ENCODE measurements around the gene HFM1. TPM values are rescaled to one million over a fixed set of nuclear protein-coding genes. Genes with fewer than 3 reads are reported as not detected.

Gene HFM1, protein sequence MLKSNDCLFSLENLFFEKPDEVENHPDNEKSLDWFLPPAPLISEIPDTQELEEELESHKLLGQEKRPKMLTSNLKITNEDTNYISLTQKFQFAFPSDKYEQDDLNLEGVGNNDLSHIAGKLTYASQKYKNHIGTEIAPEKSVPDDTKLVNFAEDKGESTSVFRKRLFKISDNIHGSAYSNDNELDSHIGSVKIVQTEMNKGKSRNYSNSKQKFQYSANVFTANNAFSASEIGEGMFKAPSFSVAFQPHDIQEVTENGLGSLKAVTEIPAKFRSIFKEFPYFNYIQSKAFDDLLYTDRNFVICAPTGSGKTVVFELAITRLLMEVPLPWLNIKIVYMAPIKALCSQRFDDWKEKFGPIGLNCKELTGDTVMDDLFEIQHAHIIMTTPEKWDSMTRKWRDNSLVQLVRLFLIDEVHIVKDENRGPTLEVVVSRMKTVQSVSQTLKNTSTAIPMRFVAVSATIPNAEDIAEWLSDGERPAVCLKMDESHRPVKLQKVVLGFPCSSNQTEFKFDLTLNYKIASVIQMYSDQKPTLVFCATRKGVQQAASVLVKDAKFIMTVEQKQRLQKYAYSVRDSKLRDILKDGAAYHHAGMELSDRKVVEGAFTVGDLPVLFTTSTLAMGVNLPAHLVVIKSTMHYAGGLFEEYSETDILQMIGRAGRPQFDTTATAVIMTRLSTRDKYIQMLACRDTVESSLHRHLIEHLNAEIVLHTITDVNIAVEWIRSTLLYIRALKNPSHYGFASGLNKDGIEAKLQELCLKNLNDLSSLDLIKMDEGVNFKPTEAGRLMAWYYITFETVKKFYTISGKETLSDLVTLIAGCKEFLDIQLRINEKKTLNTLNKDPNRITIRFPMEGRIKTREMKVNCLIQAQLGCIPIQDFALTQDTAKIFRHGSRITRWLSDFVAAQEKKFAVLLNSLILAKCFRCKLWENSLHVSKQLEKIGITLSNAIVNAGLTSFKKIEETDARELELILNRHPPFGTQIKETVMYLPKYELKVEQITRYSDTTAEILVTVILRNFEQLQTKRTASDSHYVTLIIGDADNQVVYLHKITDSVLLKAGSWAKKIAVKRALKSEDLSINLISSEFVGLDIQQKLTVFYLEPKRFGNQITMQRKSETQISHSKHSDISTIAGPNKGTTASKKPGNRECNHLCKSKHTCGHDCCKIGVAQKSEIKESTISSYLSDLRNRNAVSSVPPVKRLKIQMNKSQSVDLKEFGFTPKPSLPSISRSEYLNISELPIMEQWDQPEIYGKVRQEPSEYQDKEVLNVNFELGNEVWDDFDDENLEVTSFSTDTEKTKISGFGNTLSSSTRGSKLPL (N-terminal part only)
- total RNA-seq (2011; cell fraction: chromatin; rRNA removed; ENCODE audit: low replicate concordance): 3.4 and 26.2 TPM in 2 replicates
- total RNA-seq (2011; cell fraction: nucleolus; rRNA removed): 1.5 and 2.5 TPM in 2 replicates
- 3.2 and 4.4 TPM in 2 replicates for total RNA-seq (2011; cell fraction: nucleoplasm; rRNA removed)
- 3.0 and 5.8 TPM in 2 replicates for total RNA-seq (2014; rRNA removed)
- total RNA-seq (2014; rRNA removed; fragmentation: Illumina TruSeq; extraction: Trizol): 6.4 and 6.8 TPM in 2 replicates
- total RNA-seq (2015; rRNA removed; fragmentation: Illumina TruSeq; extraction: Trizol): 4.5 and 5.9 TPM in 2 replicates
- 2.9 and 3.3 TPM in 2 replicates for total RNA-seq (2021)
- polyA plus RNA-seq (2011; rRNA removed): 2.4 and 3.7 TPM in 2 replicates
- 0.06 and 0.28 TPM in 2 replicates for polyA plus RNA-seq (2011; cell fraction: cytosol; rRNA removed)
- 2.7 and 6.8 TPM in 2 replicates for polyA plus RNA-seq (2011; cell fraction: nucleus; rRNA removed)
- 1.5 and 3.1 TPM in 2 replicates for polyA plus RNA-seq (2012)
- 4.1 and 5.9 TPM in 2 replicates for polyA plus RNA-seq (2014; fragmentation: Illumina TruSeq; extraction: Trizol)
- polyA plus RNA-seq (2014; fragmentation: Nextera tagmentation; extraction: Ambion mirVana): 1 to 10 TPM; 1.5 to 2.3 TPM
- 2.8 TPM in 2 replicates for polyA plus RNA-seq (2014; rRNA removed)
- 5.1 and 6.4 TPM in 2 replicates for polyA minus RNA-seq (2011; rRNA and poly(A)+ RNA removed)
- polyA minus RNA-seq (2011; cell fraction: cytosol; rRNA and poly(A)+ RNA removed): 0.46 and 2.1 TPM in 2 replicates
- polyA minus RNA-seq (2011; cell fraction: nucleus; rRNA and poly(A)+ RNA removed): 5.3 and 14.4 TPM in 2 replicates
- percentile 56 among the genes with signal in this experiment for Bru-seq, nascent RNA
- BruChase-seq, experiment 1, labeled RNA remaining after a 2-hour chase: percentile 67 among the genes with signal in this experiment
- BruChase-seq, experiment 2, labeled RNA remaining after a 6-hour chase: percentile 62 among the genes with signal in this experiment
- long read RNA-seq, experiment 1, partial matches to known transcripts: 0 of 6 reads
- long read RNA-seq, experiment 1, other reads (novel, unspliced or antisense): 6 of 6 reads
- long read RNA-seq, experiment 2, partial matches to known transcripts: 1 of 1 reads
- long read RNA-seq, experiment 2, other reads (novel, unspliced or antisense): 0 of 1 reads
- long read RNA-seq, experiment 3, partial matches to known transcripts: 0 of 2 reads
- long read RNA-seq, experiment 3, other reads (novel, unspliced or antisense): 2 of 2 reads

GRCh38 chr1:91404151-91405012, at the start of gene HFM1:
Gene HFM1 (minus strand): TSS chr1:91404837. CDS start chr1:91401082, 3,755 bp downstream.
- WGBS (ENCODE audit: insufficient coverage, low coverage, missing lambda C conversion rate): under 1% methylated on average over 34 of the region's 69 CpGs
- no peaks in the 10 kb centered on the region for H3K9me1 ChIP-seq (ENCODE audit: control insufficient read depth, insufficient read depth, low read length)
- FAIRE-seq (peak; percentile 85), ATAC-seq (peak; percentile 98), DNase-seq (ENCODE audit: extremely low read depth in 1 of 4, low spot score in 3 of 4) (peak; percentile 85 to 95 (median 89))
- in situ Hi-C loops (cut with MboI): no loop called here
- H3K27ac ChIP-seq (ENCODE audit: extremely low read depth, low read depth, low read length): peak within 1 kb of the TSS; percentile 84
- no peaks in the 10 kb centered on the region for H3K36me3 ChIP-seq (ENCODE audit: control insufficient read depth, insufficient read depth, low read length)
- H3K9ac ChIP-seq (ENCODE audit: insufficient read depth in 1 of 2, low read depth in 2 of 2, low read length in 2 of 2): peak within 1 kb of the TSS; percentile 77 to 92
- ChIA-PET CTCF (ENCODE audit: low intra/inter-chr PET ratio) (interaction anchor here (0.6 to 4.2 kb wide), 3 partner anchors 58 to 126 kb away, joined by 3 to 32 read pairs (median 3); no protein-coding TSS in a partner anchor), POLR2A (interaction anchor here (0.6 to 1.2 kb wide), 8 partner anchors 13 to 1664 kb away, joined by 3 to 5 read pairs (median 3); no protein-coding TSS in a partner anchor)
- peaks cover 6 to 10% of the 10 kb centered on the region in 2 experiments; a peak in 3 of 5 replicates for H3K4me1 ChIP-seq (replicated peaks in 1 of 2; ENCODE audit: control insufficient read depth in 2 of 2, insufficient read depth in 2 of 2, low read length in 2 of 2)
- intact Hi-C loops (cut with micrococcal nuclease): loop anchor here (1.0 to 10.0 kb wide), 3 partner anchors 97 to 890 kb away; partner anchors contain the start of genes GLMN and RPAP2
- H4K20me1 ChIP-seq (replicated peaks; ENCODE audit: control insufficient read depth, insufficient read depth, low read length): no peaks in the 10 kb centered on the region
- no peaks in the 10 kb centered on the region for H3K79me2 ChIP-seq (ENCODE audit: control insufficient read depth, insufficient read depth, low read length)
- H2AFZ ChIP-seq (ENCODE audit: low read depth, low read length): peak within 1 kb of the TSS; percentile 98
- H3K27me3 ChIP-seq (ENCODE audit: control insufficient read depth in 2 of 2, insufficient read depth in 2 of 2, low read length in 2 of 2): no peaks in the 10 kb centered on the region
- H3K9me3 ChIP-seq (replicated peaks; ENCODE audit: control insufficient read depth, insufficient read depth, low read depth, low read length): no peaks in the 10 kb centered on the region
- H3K4me3 ChIP-seq: peak within 1 kb of the TSS; percentile 76
- peak within 1 kb of the TSS; percentile 83 for H3K4me2 ChIP-seq (ENCODE audit: insufficient read depth, low read length)
- TSS peak; percentile 92 for BruUV-seq (replicated peaks)
- TF ChIP-seq ZBTB7A (IDR thresholded peaks at IDR 0.05; ENCODE audit: borderline replicate concordance, control insufficient read depth, low read depth, low read length) (peak; percentile 89; the same call in 1 of the 2 replicates), PHF20 (IDR thresholded peaks at IDR 0.05; ENCODE audit: partially characterized antibody) (peak; percentile 61), ZBED1 (IDR thresholded peaks at IDR 0.05) (no peak), ELF2 (CRISPR knock-in tag; IDR thresholded peaks at IDR 0.05) (0 out of 2 replicates have a peak, but pooled peaks have one; percentile 6), U2AF2 (optimal IDR thresholded peaks at IDR 0.05; ENCODE audit: low read depth, low read length) (no peak)
- TF ChIP-seq, protein P1, sequence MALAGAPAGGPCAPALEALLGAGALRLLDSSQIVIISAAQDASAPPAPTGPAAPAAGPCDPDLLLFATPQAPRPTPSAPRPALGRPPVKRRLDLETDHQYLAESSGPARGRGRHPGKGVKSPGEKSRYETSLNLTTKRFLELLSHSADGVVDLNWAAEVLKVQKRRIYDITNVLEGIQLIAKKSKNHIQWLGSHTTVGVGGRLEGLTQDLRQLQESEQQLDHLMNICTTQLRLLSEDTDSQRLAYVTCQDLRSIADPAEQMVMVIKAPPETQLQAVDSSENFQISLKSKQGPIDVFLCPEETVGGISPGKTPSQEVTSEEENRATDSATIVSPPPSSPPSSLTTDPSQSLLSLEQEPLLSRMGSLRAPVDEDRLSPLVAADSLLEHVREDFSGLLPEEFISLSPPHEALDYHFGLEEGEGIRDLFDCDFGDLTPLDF (CRISPR knock-in tag; IDR thresholded peaks at IDR 0.05): peak; percentile 52; the same call in 1 of the 2 replicates

Data from K562 (cell line).